Ascending aorta (tissue), 2 donors: Measurements from ENCODE around the gene NNT. TPM values are rescaled to one million over a fixed set of nuclear protein-coding genes. Genes with fewer than 3 reads are reported as not detected.
A peak's percentile ranks its signal among the peaks of the same experiment; 100 is the strongest.
"Not testable (repeated sequence)": the region's sequence is repeated elsewhere in the genome, so short reads cannot be mapped to it uniquely, and the experiment has no call there.

Experiments
- DNase-seq, 2 donors: peaks; one replicate each; pipeline ENCODE4 v3.0.0-alpha.2; 2019; ENCODE audit warnings: low spot score in 2 of 2
- H3K27ac ChIP-seq, 2 donors: fragments of 200-600 bp; sonication (generic); one replicate each; pipeline ENCODE4 v1.5.1; 2016 to 2017; ENCODE audit warnings: mild to moderate bottlenecking in 1 of 2
- H3K27me3 ChIP-seq: fragments of 200-600 bp; sonication (generic); one replicate; pipeline ENCODE4 v1.5.1; 2017
- H3K36me3 ChIP-seq, 2 donors: fragments of 200-600 bp; sonication (generic); one replicate each; pipeline ENCODE4 v1.5.1; 2016
- H3K4me1 ChIP-seq, 2 donors: fragments of 200-600 bp; sonication (generic); one replicate each; pipeline ENCODE4 v1.5.1; 2016 to 2017; ENCODE audit warnings: mild to moderate bottlenecking in 1 of 2
- H3K4me3 ChIP-seq, 2 donors: fragments of 200-600 bp; sonication (generic); one replicate each; pipeline ENCODE4 v1.5.1; 2016 to 2017; ENCODE audit warnings: mild to moderate bottlenecking in 1 of 2
- H3K9me3 ChIP-seq, 2 donors: fragments of 200-600 bp; sonication (generic); one replicate each; pipeline ENCODE4 v1.5.1; 2016
- intact Hi-C: fragments of 100-400 bp; cut with DNase I; formaldehyde crosslinking; loops from one replicate; pipeline ENCODE4 v1.15.1; 2023
- total RNA-seq: library from RNA; depleted of rRNA; stranded (reverse); fragments of >200 nt; gene quantifications from one replicate; pipeline ENCODE4 v1.1.0, GENCODE V29; 2016
- TF ChIP-seq, protein P1 (sequence below), 3 experiments: fragments of 200-600 bp in 2 of 3; fragments of 450-650 bp in 1 of 3; sonication (generic) in 2 of 3; IDR thresholded peaks; one replicate each; pipeline ENCODE4 v1.5.1; 2016 to 2019; ENCODE audit warnings: antibody characterized with exemption in 3 of 3, mild to moderate bottlenecking in 1 of 3, moderate library complexity in 1 of 3

Gene NNT
- total RNA-seq, 1 donor from 2014 or later: 13.3 TPM

DNA sequence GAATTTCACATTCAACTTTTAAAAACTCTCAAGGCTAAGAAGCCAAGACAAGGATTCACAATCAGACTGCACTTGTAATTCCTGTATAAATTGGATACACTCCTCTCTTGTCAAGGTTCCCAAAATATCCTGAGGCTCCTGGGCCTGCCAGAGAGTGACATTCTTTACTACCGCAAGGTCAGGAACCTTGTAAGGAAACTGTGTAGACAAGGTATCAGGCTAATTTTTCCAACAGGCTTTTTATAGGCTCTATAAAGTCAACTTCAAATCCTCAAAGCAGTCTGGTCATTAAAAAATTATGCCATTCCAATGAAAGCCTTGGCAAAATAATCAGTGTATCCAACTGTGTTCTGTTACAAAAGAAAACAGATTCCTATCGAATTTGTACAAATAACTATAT lies 30.6 kb upstream of the NNT start:
- intact Hi-C loops: no loop called here
- H3K4me3 ChIP-seq: no peak overlapping the region
- H3K9me3 ChIP-seq: no peaks in the 10 kb centered on the region
- no peaks in the 10 kb centered on the region for H3K27me3 ChIP-seq
- TF ChIP-seq, protein P1, sequence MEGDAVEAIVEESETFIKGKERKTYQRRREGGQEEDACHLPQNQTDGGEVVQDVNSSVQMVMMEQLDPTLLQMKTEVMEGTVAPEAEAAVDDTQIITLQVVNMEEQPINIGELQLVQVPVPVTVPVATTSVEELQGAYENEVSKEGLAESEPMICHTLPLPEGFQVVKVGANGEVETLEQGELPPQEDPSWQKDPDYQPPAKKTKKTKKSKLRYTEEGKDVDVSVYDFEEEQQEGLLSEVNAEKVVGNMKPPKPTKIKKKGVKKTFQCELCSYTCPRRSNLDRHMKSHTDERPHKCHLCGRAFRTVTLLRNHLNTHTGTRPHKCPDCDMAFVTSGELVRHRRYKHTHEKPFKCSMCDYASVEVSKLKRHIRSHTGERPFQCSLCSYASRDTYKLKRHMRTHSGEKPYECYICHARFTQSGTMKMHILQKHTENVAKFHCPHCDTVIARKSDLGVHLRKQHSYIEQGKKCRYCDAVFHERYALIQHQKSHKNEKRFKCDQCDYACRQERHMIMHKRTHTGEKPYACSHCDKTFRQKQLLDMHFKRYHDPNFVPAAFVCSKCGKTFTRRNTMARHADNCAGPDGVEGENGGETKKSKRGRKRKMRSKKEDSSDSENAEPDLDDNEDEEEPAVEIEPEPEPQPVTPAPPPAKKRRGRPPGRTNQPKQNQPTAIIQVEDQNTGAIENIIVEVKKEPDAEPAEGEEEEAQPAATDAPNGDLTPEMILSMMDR (IDR thresholded peaks at IDR 0.05): no peak
- peaks cover 0 to 6% of the 10 kb centered on the region in 2 donors for H3K36me3 ChIP-seq
- DNase-seq: no peak
- peak overlapping the region; percentile 58 to 68 for H3K27ac ChIP-seq
- peaks cover 0 to 7% of the 10 kb centered on the region in 2 donors for H3K4me1 ChIP-seq

DNA sequence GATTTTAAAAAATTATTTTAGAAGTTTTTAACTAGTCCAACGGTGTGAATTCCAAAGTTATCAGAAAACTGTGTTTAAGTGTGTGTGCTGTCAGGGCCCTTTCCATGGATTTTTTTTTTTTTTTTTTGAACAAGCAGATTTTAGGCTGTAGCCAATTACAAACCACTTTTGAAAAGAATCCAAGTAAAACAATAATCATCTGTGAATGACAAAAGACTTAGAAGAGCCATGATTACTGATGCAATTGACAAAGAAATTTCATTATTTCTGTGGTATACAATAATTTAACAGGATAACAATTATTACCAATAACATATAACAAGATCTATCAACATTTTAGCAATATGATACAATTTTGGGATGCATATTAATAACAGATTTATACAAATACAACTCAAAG lies 29.9 kb upstream of the NNT start:
- peak overlapping the region in 1 of 2 donors; percentile 68 for H3K27ac ChIP-seq
- H3K4me3 ChIP-seq: no peak overlapping the region
- H3K9me3 ChIP-seq: no peaks in the 10 kb centered on the region
- intact Hi-C loops: no loop called here
- H3K36me3 ChIP-seq: peaks cover 0 to 6% of the 10 kb centered on the region in 2 donors
- peaks cover 0 to 7% of the 10 kb centered on the region in 2 donors for H3K4me1 ChIP-seq
- TF ChIP-seq, protein P1 (IDR thresholded peaks at IDR 0.05): no peak
- no peaks in the 10 kb centered on the region for H3K27me3 ChIP-seq
- no peak for DNase-seq

DNA sequence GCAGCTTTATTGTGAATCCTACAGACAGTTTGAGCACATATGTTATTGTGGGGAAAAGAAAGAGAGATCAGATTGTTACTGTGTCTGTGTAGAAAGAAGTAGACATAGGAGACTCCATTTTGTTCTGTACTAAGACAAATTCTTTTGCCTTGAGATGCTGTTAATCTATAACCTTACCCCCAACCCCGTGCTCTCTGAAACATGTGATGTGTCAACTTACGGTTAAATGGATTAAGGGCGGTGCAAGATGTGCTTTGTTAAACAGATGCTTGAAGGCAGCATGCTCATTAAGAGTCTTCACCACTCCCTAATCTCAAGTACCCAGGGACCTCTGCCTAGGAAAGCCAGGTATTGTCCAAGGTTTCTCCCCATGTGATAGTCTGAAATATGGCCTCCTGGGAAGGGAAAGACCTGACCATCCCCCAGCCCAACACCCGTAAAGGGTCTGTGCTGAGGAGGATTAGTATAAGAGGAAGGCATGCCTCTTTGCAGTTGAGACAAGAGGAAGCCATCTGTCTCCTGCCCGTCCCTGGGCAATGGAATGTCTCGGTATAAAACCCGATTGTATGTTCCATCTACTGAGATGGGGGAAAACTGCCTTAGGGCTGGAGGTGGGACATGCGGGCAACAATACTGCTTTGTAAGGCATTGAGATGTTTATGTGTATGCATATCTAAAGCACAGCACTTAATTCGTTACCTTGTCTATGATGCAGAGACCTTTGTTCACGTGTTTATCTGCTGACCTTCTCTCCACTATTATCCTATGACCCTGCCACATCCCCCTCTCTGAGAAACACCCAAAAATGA lies 22.4 kb upstream of the NNT start:
- H3K27ac ChIP-seq, H3K4me3 ChIP-seq, H3K36me3 ChIP-seq, intact Hi-C loops, H3K27me3 ChIP-seq, H3K9me3 ChIP-seq, H3K4me1 ChIP-seq, DNase-seq: not testable (repeated sequence)

DNA sequence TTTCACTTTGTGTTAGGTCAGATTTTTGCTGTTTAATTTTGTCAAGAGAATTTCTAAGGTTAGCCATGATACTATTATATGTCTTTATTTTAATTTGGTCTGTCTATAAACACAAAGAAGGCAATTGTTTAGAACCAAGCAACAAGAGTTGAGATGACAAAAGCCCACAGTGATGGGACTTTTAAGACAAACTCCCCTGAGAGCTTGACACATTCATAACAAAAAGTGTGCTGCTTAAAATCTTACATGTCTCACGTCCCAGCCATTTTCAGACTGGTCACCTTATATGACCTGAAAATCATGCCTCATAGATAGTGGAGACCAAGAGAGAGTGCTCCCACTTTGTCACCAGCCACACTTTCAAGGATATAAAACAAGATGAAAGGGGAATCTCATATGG lies 21.6 kb upstream of the NNT start:
- H3K27ac ChIP-seq: no peak overlapping the region
- TF ChIP-seq, protein P1 (IDR thresholded peaks at IDR 0.05): no peak
- no peaks in the 10 kb centered on the region for H3K4me1 ChIP-seq
- H3K9me3 ChIP-seq: no peaks in the 10 kb centered on the region
- intact Hi-C loops: no loop called here
- no peak overlapping the region for H3K4me3 ChIP-seq
- no peak for DNase-seq
- H3K27me3 ChIP-seq: no peaks in the 10 kb centered on the region
- H3K36me3 ChIP-seq: peaks cover 0 to 8% of the 10 kb centered on the region in 2 donors

DNA sequence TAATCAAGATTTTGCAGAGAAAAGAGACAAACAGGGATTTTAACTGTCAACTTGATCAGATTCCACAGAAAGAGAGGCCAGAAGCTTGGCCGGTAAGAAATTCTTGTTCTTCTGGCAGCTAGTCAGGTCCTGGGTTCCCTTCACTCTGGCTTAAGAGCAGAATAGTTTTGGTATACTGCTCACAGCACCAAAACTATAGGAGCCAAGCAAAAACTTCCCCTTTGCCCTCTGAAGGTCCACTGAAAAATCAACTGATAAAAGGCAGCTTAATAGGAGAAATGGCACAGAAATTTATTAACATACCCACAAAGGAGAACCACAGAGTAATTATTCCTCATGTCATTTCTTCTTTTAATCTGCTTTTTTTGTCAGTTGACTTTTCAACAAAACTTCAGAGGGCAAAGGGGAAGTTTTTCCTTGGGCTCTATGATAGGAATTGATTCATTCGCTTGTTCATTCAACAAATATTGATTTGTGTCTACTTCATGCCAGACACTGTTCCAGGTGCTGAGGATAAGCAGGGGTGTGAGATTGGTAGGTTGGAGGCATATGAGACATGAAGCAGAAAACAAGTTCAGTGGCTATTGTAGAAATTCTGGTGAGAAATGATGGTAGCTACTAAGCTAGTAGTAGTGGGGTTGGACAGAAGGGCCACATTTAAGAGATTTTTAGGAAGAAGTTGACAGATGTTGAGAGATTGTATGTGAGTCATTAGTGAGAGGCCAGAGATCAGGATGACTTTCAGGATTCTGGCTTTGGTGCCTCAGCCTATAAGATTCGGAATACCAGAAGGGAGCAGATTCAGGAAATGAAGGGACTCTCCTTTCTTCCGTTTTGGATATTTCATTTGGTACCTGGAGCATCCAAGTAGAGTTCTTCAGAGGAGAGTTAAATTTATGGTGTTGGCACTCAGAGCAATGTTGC lies 20.6 kb upstream of the NNT start:
- intact Hi-C loops: no loop called here
- no peak overlapping the region for H3K4me3 ChIP-seq
- no peaks in the 10 kb centered on the region for H3K27me3 ChIP-seq
- H3K27ac ChIP-seq: no peak overlapping the region
- DNase-seq: no peak
- no peaks in the 10 kb centered on the region for H3K9me3 ChIP-seq
- no peaks in the 10 kb centered on the region for H3K4me1 ChIP-seq
- TF ChIP-seq, protein P1 (IDR thresholded peaks at IDR 0.05): no peak
- H3K36me3 ChIP-seq: peaks cover 0 to 8% of the 10 kb centered on the region in 2 donors

DNA sequence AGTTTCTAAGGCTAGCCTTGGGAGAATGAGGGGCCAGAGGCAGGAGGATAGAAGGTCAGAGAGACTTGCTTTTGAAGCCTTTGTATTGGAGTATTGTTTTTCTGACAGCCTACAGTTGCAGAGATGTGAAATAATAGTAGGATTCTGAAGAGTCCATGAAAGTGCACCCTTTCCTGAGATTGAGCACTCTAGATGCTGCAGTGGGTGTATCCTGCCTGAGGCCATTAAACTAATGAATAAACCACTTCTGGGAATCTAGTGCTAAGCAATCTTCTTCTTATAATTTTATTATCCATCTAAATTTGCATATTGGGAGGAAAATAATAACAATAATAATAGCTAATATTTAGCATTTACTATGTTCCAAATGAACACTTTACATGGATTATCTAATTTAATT lies 19.3 kb upstream of the NNT start:
- H3K27ac ChIP-seq: no peak overlapping the region
- peaks cover 0 to 8% of the 10 kb centered on the region in 2 donors for H3K36me3 ChIP-seq
- no peak for DNase-seq
- TF ChIP-seq, protein P1 (IDR thresholded peaks at IDR 0.05): no peak
- intact Hi-C loops: no loop called here
- H3K4me3 ChIP-seq: no peak overlapping the region
- H3K9me3 ChIP-seq: no peaks in the 10 kb centered on the region
- no peaks in the 10 kb centered on the region for H3K27me3 ChIP-seq
- no peaks in the 10 kb centered on the region for H3K4me1 ChIP-seq
